ENCODE measurements around the gene MPHOSPH8. TPM values are rescaled to one million over a fixed set of nuclear protein-coding genes. Genes with fewer than 3 reads are reported as not detected.

The MPHOSPH8 gene
- total RNA-seq, 6 experiments from 2014 or later: 19.2 to 23.7 (median 20.7) TPM

DNA sequence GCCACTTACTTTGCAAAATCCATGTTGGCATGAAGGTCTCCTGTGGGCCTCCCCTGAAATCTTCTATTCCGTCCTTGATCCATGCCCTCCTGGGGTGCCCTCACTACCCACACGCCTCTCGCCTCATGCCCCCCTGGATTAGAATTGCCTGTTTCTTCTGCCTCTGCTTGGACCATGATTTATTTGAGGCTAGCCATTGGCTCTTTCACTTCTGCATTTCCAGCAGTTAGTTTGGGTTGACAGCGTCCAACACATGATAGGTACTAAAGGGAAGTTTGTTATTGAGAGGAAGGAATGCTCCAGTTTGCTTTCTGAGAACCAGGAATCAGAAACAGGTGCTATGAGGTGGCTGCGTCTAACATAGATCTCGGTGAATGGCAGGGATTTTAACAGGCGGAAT is 41.6 kb upstream of the MPHOSPH8 start:
- no peaks in the 10 kb centered on the region for H3K9me3 Mint-ChIP-seq
- H3K36me3 Mint-ChIP-seq (ENCODE audit: low read depth): no peaks in the 10 kb centered on the region
- no peak overlapping the region for H3K4me3 Mint-ChIP-seq
- no peak overlapping the region for H3K27ac Mint-ChIP-seq
- no peak for DNase-seq
- H3K27me3 Mint-ChIP-seq (ENCODE audit: insufficient read depth): peaks cover 3% of the 10 kb centered on the region
- H3K4me1 Mint-ChIP-seq (ENCODE audit: low read depth): peaks cover 42% of the 10 kb centered on the region
- TF ChIP-seq, protein P1, sequence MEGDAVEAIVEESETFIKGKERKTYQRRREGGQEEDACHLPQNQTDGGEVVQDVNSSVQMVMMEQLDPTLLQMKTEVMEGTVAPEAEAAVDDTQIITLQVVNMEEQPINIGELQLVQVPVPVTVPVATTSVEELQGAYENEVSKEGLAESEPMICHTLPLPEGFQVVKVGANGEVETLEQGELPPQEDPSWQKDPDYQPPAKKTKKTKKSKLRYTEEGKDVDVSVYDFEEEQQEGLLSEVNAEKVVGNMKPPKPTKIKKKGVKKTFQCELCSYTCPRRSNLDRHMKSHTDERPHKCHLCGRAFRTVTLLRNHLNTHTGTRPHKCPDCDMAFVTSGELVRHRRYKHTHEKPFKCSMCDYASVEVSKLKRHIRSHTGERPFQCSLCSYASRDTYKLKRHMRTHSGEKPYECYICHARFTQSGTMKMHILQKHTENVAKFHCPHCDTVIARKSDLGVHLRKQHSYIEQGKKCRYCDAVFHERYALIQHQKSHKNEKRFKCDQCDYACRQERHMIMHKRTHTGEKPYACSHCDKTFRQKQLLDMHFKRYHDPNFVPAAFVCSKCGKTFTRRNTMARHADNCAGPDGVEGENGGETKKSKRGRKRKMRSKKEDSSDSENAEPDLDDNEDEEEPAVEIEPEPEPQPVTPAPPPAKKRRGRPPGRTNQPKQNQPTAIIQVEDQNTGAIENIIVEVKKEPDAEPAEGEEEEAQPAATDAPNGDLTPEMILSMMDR (IDR thresholded peaks at IDR 0.05): no peak

DNA sequence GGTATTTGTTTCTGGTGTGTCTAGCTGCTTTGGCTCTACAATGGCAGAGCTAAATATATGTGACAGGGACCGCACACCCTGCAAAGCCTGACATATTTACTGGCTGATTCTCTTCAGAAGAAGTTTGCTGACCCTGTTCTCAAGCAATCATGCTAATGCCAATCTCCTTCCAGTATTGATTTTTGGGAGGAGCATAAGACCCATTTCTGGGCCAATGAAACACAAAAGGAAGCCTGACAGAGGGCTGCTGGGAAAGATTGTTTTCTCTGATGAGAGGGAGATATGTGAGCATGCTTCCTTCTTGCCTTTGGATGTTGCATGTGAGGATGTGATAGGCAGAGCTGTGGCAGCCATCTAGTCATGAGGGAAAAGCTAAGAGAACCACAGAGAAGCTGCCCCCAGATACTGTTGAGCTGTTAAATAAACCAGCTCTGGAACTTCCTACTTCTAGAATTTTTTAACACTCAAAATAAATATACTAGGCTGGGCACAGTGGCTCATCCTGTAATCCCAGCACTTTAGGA is 40.7 kb upstream of the MPHOSPH8 start:
- Mint-ChIP-seq H3K36me3 (ENCODE audit: low read depth) (no peaks in the 10 kb centered on the region), H3K9me3 (no peaks in the 10 kb centered on the region), H3K27me3 (ENCODE audit: insufficient read depth) (peaks cover 3% of the 10 kb centered on the region), H3K27ac (no peak overlapping the region), H3K4me1 (ENCODE audit: low read depth) (peaks cover 42% of the 10 kb centered on the region), H3K4me3 (no peak overlapping the region)
- DNase-seq: no peak
- TF ChIP-seq, protein P1 (IDR thresholded peaks at IDR 0.05): no peak

DNA sequence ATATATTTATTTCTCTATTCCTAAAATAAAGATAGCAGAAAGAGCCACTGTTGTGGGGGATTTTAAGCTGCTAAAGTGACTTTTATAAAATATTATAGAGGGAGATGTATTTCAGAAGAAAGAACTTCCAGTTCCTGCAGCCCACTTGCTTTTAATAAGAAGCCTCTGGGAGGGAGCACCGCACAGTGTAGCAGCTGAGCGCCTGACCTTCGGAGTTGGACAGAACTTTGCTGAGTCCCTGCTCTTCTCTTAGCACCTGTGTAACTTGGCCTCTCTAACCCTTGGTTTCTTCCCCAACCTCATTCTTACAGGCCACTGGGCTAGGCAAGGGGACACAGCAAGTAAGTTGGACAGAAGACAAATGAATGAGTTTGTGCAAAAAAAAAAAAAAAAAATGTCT is 37.4 kb upstream of the MPHOSPH8 start:
- Mint-ChIP-seq H3K27ac (no peak overlapping the region), H3K4me1 (ENCODE audit: low read depth) (peaks cover 34% of the 10 kb centered on the region), H3K4me3 (no peak overlapping the region), H3K9me3 (no peaks in the 10 kb centered on the region), H3K27me3 (ENCODE audit: insufficient read depth) (peaks cover 3% of the 10 kb centered on the region), H3K36me3 (ENCODE audit: low read depth) (no peaks in the 10 kb centered on the region)
- TF ChIP-seq, protein P1 (IDR thresholded peaks at IDR 0.05): no peak
- DNase-seq: no peak

DNA sequence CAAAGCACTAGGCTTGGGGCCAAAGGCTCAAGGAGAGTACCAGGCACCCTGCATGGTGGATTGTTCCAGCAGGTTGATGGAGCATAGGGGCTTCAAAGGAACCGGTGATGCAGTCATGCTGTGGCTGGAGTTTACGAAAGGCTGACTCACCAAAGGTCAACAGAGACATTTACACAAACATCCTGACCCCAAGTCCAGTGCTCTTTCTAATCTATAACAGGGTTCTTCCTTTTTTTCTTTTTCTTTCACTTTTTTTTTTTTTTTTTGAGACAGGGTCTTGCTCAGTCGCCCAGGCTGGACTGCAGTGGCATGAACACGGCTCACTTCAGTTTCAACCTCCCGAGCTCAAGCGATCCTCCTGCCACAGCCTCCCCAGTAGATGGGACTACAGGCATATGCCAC is 36.5 kb upstream of the MPHOSPH8 start:
- Mint-ChIP-seq H3K27me3 (ENCODE audit: insufficient read depth) (peaks cover 3% of the 10 kb centered on the region), H3K4me3 (peak overlapping the region; percentile 73), H3K27ac (peak overlapping the region; percentile 76), H3K9me3 (no peaks in the 10 kb centered on the region), H3K4me1 (ENCODE audit: low read depth) (peaks cover 34% of the 10 kb centered on the region), H3K36me3 (ENCODE audit: low read depth) (no peaks in the 10 kb centered on the region)
- peak; percentile 38 for DNase-seq
- TF ChIP-seq, protein P1 (IDR thresholded peaks at IDR 0.05): no peak

DNA sequence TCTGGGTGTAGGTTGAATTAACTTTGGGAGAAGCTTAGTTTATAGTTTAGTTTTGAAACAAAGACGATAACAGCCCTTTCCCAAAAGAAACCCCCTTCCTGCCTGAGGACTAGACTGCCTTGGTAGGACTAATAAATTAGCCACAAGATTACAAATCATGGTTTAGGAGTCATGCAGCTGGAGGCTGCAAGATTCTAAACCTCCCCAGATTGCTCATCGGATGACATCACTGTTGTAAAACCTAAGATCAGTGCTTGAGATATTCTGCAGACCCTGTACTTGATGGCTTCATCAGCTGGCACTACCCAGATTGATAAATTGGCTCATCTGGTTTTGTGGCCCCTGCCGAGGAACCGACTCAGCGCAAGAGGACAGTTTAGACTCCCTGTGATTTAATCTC is 35.9 kb upstream of the MPHOSPH8 start:
- peak overlapping the region; percentile 73 for H3K4me3 Mint-ChIP-seq
- TF ChIP-seq, protein P1 (IDR thresholded peaks at IDR 0.05): no peak
- H3K4me1 Mint-ChIP-seq (ENCODE audit: low read depth): peaks cover 34% of the 10 kb centered on the region
- H3K36me3 Mint-ChIP-seq (ENCODE audit: low read depth): no peaks in the 10 kb centered on the region
- DNase-seq: peak; percentile 83
- no peaks in the 10 kb centered on the region for H3K9me3 Mint-ChIP-seq
- peaks cover 3% of the 10 kb centered on the region for H3K27me3 Mint-ChIP-seq (ENCODE audit: insufficient read depth)
- peak overlapping the region; percentile 76 for H3K27ac Mint-ChIP-seq

Data from HFFc6 (cell line).